Measurements from ENCODE around the gene PRSS12.

The PRSS12 gene

GRCh38 chr4:118285931-118286330 lies 66.9 kb downstream of the PRSS12 start:
- Histone ChIP-seq H3K4me2 (ENCODE audit: low read length) (no peak overlapping the region), H3K79me2 (ENCODE audit: insufficient read depth, low read length) (no peaks in the 10 kb centered on the region), H3K27me3 (ENCODE audit: insufficient read depth, low read length) (no peaks in the 10 kb centered on the region), H4K20me1 (ENCODE audit: insufficient read depth, low read length) (no peaks in the 10 kb centered on the region), H3K27ac (ENCODE audit: low read depth, low read length, poor library complexity, severe bottlenecking) (no peak overlapping the region), H3F3A (ENCODE audit: insufficient read depth, low read length) (peaks cover 17% of the 10 kb centered on the region), H3K9me3 (ENCODE audit: low read length) (no peaks in the 10 kb centered on the region), H3K9ac (ENCODE audit: low read length) (no peak overlapping the region), H3K9me2 (ENCODE audit: low read depth, low read length) (no peaks in the 10 kb centered on the region), H3K4me1 (ENCODE audit: insufficient read depth, low read length, severe bottlenecking) (peaks cover 34% of the 10 kb centered on the region), H3K4me3 (ENCODE audit: low read depth, low read length, poor library complexity, severe bottlenecking) (no peak overlapping the region), H3K36me3 (ENCODE audit: insufficient read depth, low read length) (peaks cover 20% of the 10 kb centered on the region; the same call in 1 of the 2 replicates), H2AFZ (ENCODE audit: low read length) (no peak overlapping the region)
- TF ChIP-seq CTCF (IDR thresholded peaks at IDR 0.05; ENCODE audit: low read length), result no peak

- Histone ChIP-seq H3K36me3 (ENCODE audit: insufficient read depth, low read length) (peaks cover 38% of the 10 kb centered on the region), H3K27me3 (ENCODE audit: insufficient read depth, low read length) (no peaks in the 10 kb centered on the region), H3K27ac (ENCODE audit: low read depth, low read length, poor library complexity, severe bottlenecking) (no peak overlapping the region), H3K4me2 (ENCODE audit: low read length) (no peak overlapping the region), H4K20me1 (ENCODE audit: insufficient read depth, low read length) (no peaks in the 10 kb centered on the region), H3K9me2 (ENCODE audit: low read depth, low read length) (no peaks in the 10 kb centered on the region), H3K9me3 (ENCODE audit: low read length) (no peaks in the 10 kb centered on the region), H3K79me2 (ENCODE audit: insufficient read depth, low read length) (peaks cover 8% of the 10 kb centered on the region), H3F3A (ENCODE audit: insufficient read depth, low read length) (peaks cover 22% of the 10 kb centered on the region), H3K4me3 (ENCODE audit: low read depth, low read length, poor library complexity, severe bottlenecking) (no peak overlapping the region), H3K9ac (ENCODE audit: low read length) (no peak overlapping the region), H2AFZ (ENCODE audit: low read length) (no peak overlapping the region), H3K4me1 (ENCODE audit: insufficient read depth, low read length, severe bottlenecking) (peaks cover 49% of the 10 kb centered on the region)
- TF ChIP-seq EZH2 (IDR thresholded peaks at IDR 0.05; ENCODE audit: borderline replicate concordance, low read length) (no peak), CTCF (IDR thresholded peaks at IDR 0.05; ENCODE audit: low read length) (no peak)
These were observed 68.6 kb downstream of the PRSS12 start for GRCh38 chr4:118284169-118284568.

GRCh38 chr4:118282692-118283091 lies 70.1 kb downstream of the PRSS12 start:
- TF ChIP-seq CTCF (IDR thresholded peaks at IDR 0.05; ENCODE audit: low read length), result no peak
- TF ChIP-seq EZH2 (IDR thresholded peaks at IDR 0.05; ENCODE audit: borderline replicate concordance, low read length), result no peak

More at GRCh38 chr4:118282692-118283091, 70.1 kb downstream of the PRSS12 start:
- no peaks in the 10 kb centered on the region for H3K27me3 ChIP-seq (ENCODE audit: insufficient read depth, low read length)
- peak overlapping the region; percentile 90; the same call in 1 of the 2 replicates for H3K4me2 ChIP-seq (ENCODE audit: low read length)
- no peaks in the 10 kb centered on the region for H3K9me3 ChIP-seq (ENCODE audit: low read length)
- H2AFZ ChIP-seq (ENCODE audit: low read length), result no peak overlapping the region
- peaks cover 22% of the 10 kb centered on the region for H3F3A ChIP-seq (ENCODE audit: insufficient read depth, low read length)
- H3K79me2 ChIP-seq (ENCODE audit: insufficient read depth, low read length), result peaks cover 13% of the 10 kb centered on the region
- no peak overlapping the region for H3K9ac ChIP-seq (ENCODE audit: low read length)
- no peaks in the 10 kb centered on the region for H4K20me1 ChIP-seq (ENCODE audit: insufficient read depth, low read length)
- no peak overlapping the region for H3K4me3 ChIP-seq (ENCODE audit: low read depth, low read length, poor library complexity, severe bottlenecking)
- peak overlapping the region; percentile 53 for H3K27ac ChIP-seq (ENCODE audit: low read depth, low read length, poor library complexity, severe bottlenecking)
- H3K9me2 ChIP-seq (ENCODE audit: low read depth, low read length), result no peaks in the 10 kb centered on the region
- peaks cover 52% of the 10 kb centered on the region for H3K4me1 ChIP-seq (ENCODE audit: insufficient read depth, low read length, severe bottlenecking)
- H3K36me3 ChIP-seq (ENCODE audit: insufficient read depth, low read length), result peaks cover 43% of the 10 kb centered on the region

Measured in OCI-LY1 (cell line).